ENCODE measurements around the gene EML6. TPM values are rescaled to one million over a fixed set of nuclear protein-coding genes. Genes with fewer than 3 reads are reported as not detected.

EML6 gene
- 1 to 10 TPM in 3 of 4 donors, under 1 TPM in 1; 0.63 to 9.0 (median 1.2) TPM for total RNA-seq

DNA sequence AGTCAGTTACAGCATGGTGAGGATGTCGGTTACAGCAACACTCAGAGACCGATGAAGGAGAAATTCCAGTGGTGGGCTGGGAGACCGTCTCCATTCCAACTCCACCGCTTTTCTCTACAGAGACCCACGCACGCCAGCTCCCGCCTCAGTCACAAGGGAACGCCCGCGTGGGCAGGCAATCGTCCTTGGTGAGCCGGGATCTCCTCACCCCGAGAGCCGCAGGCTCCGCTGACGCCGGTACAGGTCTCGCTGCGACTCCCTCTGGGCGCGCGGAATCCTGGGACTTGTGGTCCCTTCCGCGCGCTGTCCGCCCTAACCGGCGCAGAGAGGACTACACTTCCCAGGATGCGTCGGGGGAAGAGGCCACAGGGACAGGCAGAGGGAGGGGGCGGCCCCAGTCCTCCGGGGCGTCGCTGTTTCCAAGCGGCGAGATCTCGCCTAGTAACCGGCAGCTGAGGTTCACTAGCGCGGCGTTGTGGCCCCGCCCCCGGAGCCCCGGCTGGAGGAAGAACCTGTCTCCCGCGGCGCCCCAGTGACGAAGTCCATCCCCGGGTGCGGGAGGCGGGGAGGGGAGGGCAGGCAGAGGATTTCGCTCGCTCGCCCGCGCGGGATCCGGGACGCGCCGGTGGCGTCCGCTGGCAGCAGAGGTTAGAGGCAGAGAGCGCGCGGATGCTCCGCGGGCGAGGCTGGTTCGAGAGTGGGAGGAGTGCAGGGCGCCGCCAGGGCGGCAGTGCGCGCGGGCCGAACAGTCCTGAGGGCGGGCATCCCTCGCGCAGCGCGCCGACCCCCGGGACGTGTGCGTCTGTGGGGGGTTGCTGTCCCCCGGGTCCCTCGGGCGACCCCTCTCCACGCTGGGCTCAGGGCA is at the start of gene EML6:
Gene EML6 (plus strand): TSS at position 532 of the 865 bp plus-strand sequence. CDS start 1,400 bp downstream, outside the sequence.
- DNase-seq (ENCODE audit: low spot score) (peak; percentile 89), ATAC-seq (ENCODE audit: low FRiP score) (peak; percentile 99)
- TF ChIP-seq, protein P1, sequence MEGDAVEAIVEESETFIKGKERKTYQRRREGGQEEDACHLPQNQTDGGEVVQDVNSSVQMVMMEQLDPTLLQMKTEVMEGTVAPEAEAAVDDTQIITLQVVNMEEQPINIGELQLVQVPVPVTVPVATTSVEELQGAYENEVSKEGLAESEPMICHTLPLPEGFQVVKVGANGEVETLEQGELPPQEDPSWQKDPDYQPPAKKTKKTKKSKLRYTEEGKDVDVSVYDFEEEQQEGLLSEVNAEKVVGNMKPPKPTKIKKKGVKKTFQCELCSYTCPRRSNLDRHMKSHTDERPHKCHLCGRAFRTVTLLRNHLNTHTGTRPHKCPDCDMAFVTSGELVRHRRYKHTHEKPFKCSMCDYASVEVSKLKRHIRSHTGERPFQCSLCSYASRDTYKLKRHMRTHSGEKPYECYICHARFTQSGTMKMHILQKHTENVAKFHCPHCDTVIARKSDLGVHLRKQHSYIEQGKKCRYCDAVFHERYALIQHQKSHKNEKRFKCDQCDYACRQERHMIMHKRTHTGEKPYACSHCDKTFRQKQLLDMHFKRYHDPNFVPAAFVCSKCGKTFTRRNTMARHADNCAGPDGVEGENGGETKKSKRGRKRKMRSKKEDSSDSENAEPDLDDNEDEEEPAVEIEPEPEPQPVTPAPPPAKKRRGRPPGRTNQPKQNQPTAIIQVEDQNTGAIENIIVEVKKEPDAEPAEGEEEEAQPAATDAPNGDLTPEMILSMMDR (IDR thresholded peaks at IDR 0.05) = no peak

DNA sequence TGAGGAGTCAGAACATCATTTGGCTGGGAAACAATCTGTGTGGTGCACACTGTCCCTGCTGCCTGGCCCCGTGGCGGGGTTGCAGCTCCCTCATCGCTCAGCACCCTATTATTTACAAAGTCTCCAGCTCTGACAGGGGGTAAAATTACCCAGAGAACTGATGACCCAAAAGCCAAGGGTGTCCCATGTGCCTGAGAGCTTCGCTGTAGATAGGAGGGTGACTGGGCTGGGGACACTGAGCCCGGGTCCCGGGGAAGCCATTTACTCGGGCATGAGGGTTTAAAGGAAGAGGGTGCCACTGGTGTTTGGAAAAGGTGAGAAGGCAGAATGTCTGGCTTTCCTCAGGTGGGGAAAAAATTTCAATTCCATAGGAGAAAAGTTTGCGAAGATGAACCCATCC is 48.2 kb upstream of the EML6 start:
- no peak for ATAC-seq (ENCODE audit: low FRiP score)

DNA sequence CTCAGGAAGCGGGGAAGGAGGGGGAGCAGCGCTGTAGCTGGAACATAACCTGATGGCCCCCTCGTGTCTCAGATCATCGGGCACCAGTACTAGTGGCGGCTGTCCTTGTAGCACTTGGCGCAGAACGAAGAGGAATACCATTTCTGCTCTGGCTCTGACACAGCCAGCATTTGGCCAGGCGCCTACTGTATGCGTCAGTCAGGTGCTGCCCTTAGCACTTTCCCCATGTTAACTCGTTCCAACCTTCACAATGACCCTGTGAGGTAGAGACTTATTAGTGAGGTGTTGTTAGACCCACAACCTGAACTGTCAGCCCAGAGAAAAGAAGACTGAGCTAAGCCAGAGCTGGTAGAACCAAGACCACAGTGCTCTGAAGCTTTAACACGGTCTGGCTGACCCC is 47.7 kb upstream of the EML6 start:
- TF ChIP-seq, protein P1 (IDR thresholded peaks at IDR 0.05) = no peak
- no peak for ATAC-seq (ENCODE audit: low FRiP score)
- DNase-seq (ENCODE audit: low spot score) = no peak

More for the DNA sequence above, 48.2 kb upstream of the EML6 start:
- DNase-seq (ENCODE audit: low spot score) = no peak
- TF ChIP-seq, protein P1 (IDR thresholded peaks at IDR 0.05) = no peak

DNA sequence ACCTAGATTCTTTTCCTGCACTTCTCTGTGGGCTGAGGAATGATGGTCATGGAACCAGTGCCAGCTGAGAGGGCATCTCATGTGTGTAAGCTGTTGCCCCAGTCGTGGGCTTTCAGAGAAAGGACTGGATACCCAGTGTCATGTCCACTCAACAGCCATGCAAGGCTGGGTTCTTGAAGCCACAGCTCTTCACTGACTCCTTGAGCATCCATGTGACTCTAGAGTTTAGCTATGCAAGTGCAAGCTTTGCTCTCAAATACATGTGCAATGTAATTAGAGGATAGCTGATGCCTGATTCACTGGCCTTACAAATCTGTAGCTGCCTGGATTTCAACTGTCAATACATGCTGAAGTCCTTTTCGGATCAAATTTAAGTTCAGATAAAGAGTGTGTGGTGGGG is 46.8 kb upstream of the EML6 start:
- TF ChIP-seq, protein P1 (IDR thresholded peaks at IDR 0.05) = no peak
- DNase-seq (ENCODE audit: low spot score) (no peak), ATAC-seq (ENCODE audit: low FRiP score) (no peak)

DNA sequence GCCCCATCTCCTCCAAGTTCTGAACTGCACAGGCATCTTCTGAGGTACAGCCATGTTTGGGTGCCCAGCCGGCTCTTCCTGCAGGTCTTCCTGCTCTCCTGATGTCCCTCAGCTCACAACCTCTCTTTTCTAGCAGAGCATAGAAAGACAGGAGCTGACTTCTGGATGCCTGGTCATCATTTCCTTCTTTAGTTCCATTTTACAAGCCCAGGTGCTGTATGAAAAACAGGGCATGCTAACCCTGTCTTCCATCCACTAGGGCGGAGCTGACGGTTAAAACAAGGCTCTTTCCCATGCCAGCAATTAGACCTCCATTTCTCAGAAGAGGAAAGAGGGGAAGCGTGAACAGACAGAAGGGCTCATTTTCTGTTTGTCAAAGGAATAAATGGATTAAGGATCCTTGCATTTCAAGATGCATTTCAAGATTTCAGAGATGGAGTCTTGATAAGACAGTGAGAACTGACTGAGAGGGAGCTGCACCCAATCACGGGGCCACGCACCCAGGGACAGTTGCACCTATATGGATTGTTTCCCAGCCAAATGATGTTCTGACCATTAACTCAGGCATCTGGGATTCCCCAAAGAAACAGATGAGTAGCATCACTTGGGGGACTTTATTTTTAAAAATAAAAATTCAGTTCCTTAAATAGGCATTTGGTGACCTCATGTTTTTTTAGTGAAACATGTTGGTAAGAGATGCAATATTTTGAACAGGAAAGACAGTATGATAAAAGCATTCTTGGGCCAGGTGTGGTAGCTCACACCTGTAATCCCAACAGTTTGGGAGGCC is 45.8 kb upstream of the EML6 start:
- DNase-seq (ENCODE audit: low spot score) = no peak
- TF ChIP-seq, protein P1 (IDR thresholded peaks at IDR 0.05) = no peak
- ATAC-seq (ENCODE audit: low FRiP score) = no peak

DNA sequence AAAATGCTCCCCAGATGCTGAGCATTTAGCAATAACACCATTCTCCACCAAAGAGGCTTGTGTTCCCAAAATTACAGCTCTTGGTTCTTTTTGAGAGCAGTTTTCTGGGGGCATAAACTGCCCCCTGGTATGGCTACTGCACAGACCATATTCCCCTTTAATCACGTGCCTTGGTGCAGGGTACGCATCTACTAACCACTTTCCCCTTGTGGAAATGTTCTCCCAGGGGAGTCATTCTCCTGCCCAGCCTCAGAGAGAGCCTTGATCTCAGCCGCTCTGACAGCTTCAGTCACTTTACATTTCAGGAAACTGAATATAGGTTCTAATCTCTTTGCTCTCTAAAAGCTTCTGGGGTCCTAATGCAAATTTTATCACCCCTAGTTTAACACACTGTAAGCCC is 44.7 kb upstream of the EML6 start:
- TF ChIP-seq, protein P1 (IDR thresholded peaks at IDR 0.05) = no peak
- ATAC-seq (ENCODE audit: low FRiP score) (no peak), DNase-seq (ENCODE audit: low spot score) (no peak)
